HCT116 (cell line): ENCODE measurements around the gene MYEOV. TPM values are rescaled to one million over a fixed set of nuclear protein-coding genes. Genes with fewer than 3 reads are reported as not detected.

Experiments
- ATAC-seq: fragments of 200-7000 bp; cut with Tn5 transposase; 2 replicates; pipeline ENCODE4 v1.9.1; 2020; ENCODE audit warnings: mild to moderate bottlenecking, moderate library complexity
- BruUV-seq: library from RNA; stranded (reverse); fragments of 400-500 nt; replicated peaks from 2 replicates; lab custom pipeline; 2021; lab: Mats Ljungman, UMichigan
- CTCF ChIA-PET: fragments of 300-600 bp; sonication (Branson Sonifier 250); formaldehyde crosslinking; loops from one replicate; lab custom pipeline; 2021; ENCODE audit warnings: antibody characterized with exemption; lab: Charles Lee
- POLR2A ChIA-PET: fragments of 300-600, 350-600 bp; sonication (Branson Sonifier 250); formaldehyde crosslinking; loops from one replicate; lab custom pipeline; 2021; ENCODE audit warnings: antibody characterized with exemption; lab: Charles Lee
- RAD21 ChIA-PET, 2 experiments: fragments of 300-600 bp; sonication (Branson Sonifier 250); formaldehyde crosslinking; loops; one replicate each; lab custom pipeline; 2023; ENCODE audit warnings: low total read pairs in 2 of 2; ENCODE audit not compliant: uncharacterized antibody in 2 of 2, unreplicated experiment in 2 of 2, low non-redundant PET in 1 of 2; lab: Charles Lee
- DNase-seq: peaks from one replicate; pipeline ENCODE4 v3.0.0-alpha.2; 2010; ENCODE audit warnings: low read depth, low spot score
- H2AFZ ChIP-seq: fragments of 200-600 bp; shearing (Covaris generic), sonication (generic); 2 replicates; pipeline ENCODE4 v1.6.1; 2017; ENCODE audit warnings: low read depth, mixed run types, mixed read lengths, antibody characterized with exemption, low read length; ENCODE audit not compliant: poor library complexity, severe bottlenecking
- H3K27ac ChIP-seq: 2 replicates; pipeline ENCODE4 v1.5.1; 2012; ENCODE audit warnings: low read depth, low read length
- H3K27me3 ChIP-seq: fragments of 200-600 bp; sonication (generic); 2 replicates; pipeline ENCODE4 v1.6.1; 2016; ENCODE audit warnings: mixed run types, low read length, mixed read lengths; ENCODE audit not compliant: insufficient read depth
- H3K36me3 ChIP-seq, 2 experiments: fragments of 200-500 bp in 1 of 2; fragments of 200-600 bp in 1 of 2; sonication (Bioruptor generic) in 1 of 2; sonication (generic) in 1 of 2; 2 replicates each; pipeline versions ENCODE4 v1.5.1 to v1.6.1; 2014 to 2016; ENCODE audit warnings: low read length in 2 of 2, inconsistent platforms in 1 of 2, mixed read lengths in 1 of 2, mixed run types in 1 of 2; ENCODE audit not compliant: insufficient read depth in 2 of 2, control insufficient read depth in 1 of 2
- H3K4me1 ChIP-seq, 2 experiments: fragments of 200-600 bp in 1 of 2; sonication (generic) in 1 of 2; 2 replicates each; pipeline versions ENCODE4 v1.5.1 to v1.6.1; 2012 to 2017; ENCODE audit warnings: low read length in 2 of 2, inconsistent platforms in 1 of 2, mild to moderate bottlenecking in 1 of 2, mixed read lengths in 1 of 2, mixed run types in 1 of 2, moderate library complexity in 1 of 2; ENCODE audit not compliant: insufficient read depth in 2 of 2, control insufficient read depth in 1 of 2
- H3K4me2 ChIP-seq: fragments of 200-600 bp; sonication (generic); 2 replicates; pipeline ENCODE4 v1.6.1; 2017; ENCODE audit warnings: mixed run types, low read length, mixed read lengths
- H3K4me3 ChIP-seq, 2 experiments: fragments of 200-600 bp in 1 of 2; sonication (generic) in 1 of 2; replicated peaks in 1 of 2; 2 replicates each; pipeline ENCODE4 v1.5.1; 2011 to 2016; ENCODE audit warnings: low read length in 2 of 2, control low read depth in 1 of 2, low read depth in 1 of 2, mild to moderate bottlenecking in 1 of 2, mixed read lengths in 1 of 2, mixed run types in 1 of 2
- H3K79me2 ChIP-seq: fragments of 200-600 bp; sonication (generic); 2 replicates; pipeline ENCODE4 v1.6.1; 2017; ENCODE audit warnings: mild to moderate bottlenecking, mixed run types, low read length, moderate library complexity, mixed read lengths; ENCODE audit not compliant: insufficient read depth
- H3K9ac ChIP-seq: fragments of 200-600 bp; sonication (generic); 2 replicates; pipeline ENCODE4 v1.6.1; 2016; ENCODE audit warnings: low read length, mixed read lengths
- H3K9me2 ChIP-seq: fragments of 200-600 bp; sonication (generic), shearing (Covaris generic); 2 replicates; pipeline ENCODE4 v1.6.1; 2017; ENCODE audit warnings: mixed run types, mild to moderate bottlenecking, moderate library complexity; ENCODE audit not compliant: insufficient read depth
- H3K9me3 ChIP-seq, 2 experiments: fragments of 200-500 bp in 1 of 2; fragments of 200-600 bp in 1 of 2; sonication (Bioruptor generic) in 1 of 2; sonication (generic) in 1 of 2; 2 replicates each; pipeline ENCODE4 v1.6.1; 2014 to 2017; ENCODE audit warnings: low read length in 2 of 2, mixed read lengths in 2 of 2, inconsistent platforms in 1 of 2, low read depth in 1 of 2, mild to moderate bottlenecking in 1 of 2, mixed run types in 1 of 2, moderate library complexity in 1 of 2; ENCODE audit not compliant: control insufficient read depth in 1 of 2, insufficient read depth in 1 of 2
- H4K20me1 ChIP-seq: fragments of 200-600 bp; sonication (generic), shearing (Covaris generic); 2 replicates; pipeline ENCODE4 v1.6.1; 2017; ENCODE audit warnings: mixed run types, mild to moderate bottlenecking, moderate library complexity; ENCODE audit not compliant: insufficient read depth
- ATF3 ChIP-seq: IDR thresholded peaks from 2 replicates; pipeline ENCODE4 v1.6.1; 2012
- CBX3 ChIP-seq: IDR thresholded peaks from 2 replicates; pipeline ENCODE4 v1.6.1; 2012; ENCODE audit warnings: low read depth
- CTCF ChIP-seq, 3 experiments: fragments of 200-600 bp in 1 of 3; sonication (generic) in 1 of 3; IDR thresholded peaks in 2 of 3; conservative IDR thresholded peaks in 1 of 3; 2 replicates each; pipeline ENCODE4 v1.5.1; 2012 to 2017; ENCODE audit warnings: low read depth in 2 of 3, low read length in 2 of 3, antibody characterized with exemption in 1 of 3, borderline replicate concordance in 1 of 3, control low read depth in 1 of 3, mild to moderate bottlenecking in 1 of 3, mixed read lengths in 1 of 3, mixed run types in 1 of 3, moderate library complexity in 1 of 3; ENCODE audit not compliant: insufficient read depth in 1 of 3
- EGR1 ChIP-seq: IDR thresholded peaks from 2 replicates; pipeline ENCODE4 v1.6.1; 2012; ENCODE audit warnings: low read depth
- ELF1 ChIP-seq: IDR thresholded peaks from 2 replicates; pipeline ENCODE4 v1.6.1; 2012; ENCODE audit warnings: low read depth, borderline replicate concordance
- EZH2phosphoT487 ChIP-seq: fragments of 200-600 bp; IDR thresholded peaks from 2 replicates; pipeline ENCODE4 v1.6.1; 2018; ENCODE audit warnings: antibody characterized with exemption, borderline replicate concordance
- JUND ChIP-seq: IDR thresholded peaks from 2 replicates; pipeline ENCODE4 v1.6.1; 2012
- MAX ChIP-seq: IDR thresholded peaks from 2 replicates; pipeline ENCODE4 v1.6.1; 2012
- POLR2A ChIP-seq: IDR thresholded peaks from 2 replicates; pipeline ENCODE4 v1.7.0; 2011; ENCODE audit warnings: borderline replicate concordance; ENCODE audit not compliant: insufficient read depth, insufficient read length; ENCODE audit errors: extremely low read depth
- POLR2AphosphoS5 ChIP-seq: IDR thresholded peaks from 2 replicates; pipeline ENCODE4 v1.6.1; 2011; ENCODE audit warnings: mild to moderate bottlenecking, low read depth, low read length, moderate library complexity
- RAD21 ChIP-seq: IDR thresholded peaks from 2 replicates; pipeline ENCODE4 v1.6.1; 2012; ENCODE audit warnings: low read depth, mild to moderate bottlenecking
- REST ChIP-seq: IDR thresholded peaks from 2 replicates; pipeline ENCODE4 v1.6.1; 2012; ENCODE audit warnings: low read depth
- SP1 ChIP-seq: IDR thresholded peaks from 2 replicates; pipeline ENCODE4 v1.6.1; 2012; ENCODE audit warnings: low read depth
- SRF ChIP-seq: IDR thresholded peaks from 2 replicates; pipeline ENCODE4 v1.6.1; 2012; ENCODE audit warnings: low read depth
- YY1 ChIP-seq: IDR thresholded peaks from 2 replicates; pipeline ENCODE4 v1.6.1; 2011; ENCODE audit warnings: low read length, low read depth, moderate library complexity, mild to moderate bottlenecking; ENCODE audit not compliant: insufficient replicate concordance; ENCODE audit errors: extremely low read depth
- ZBTB33 ChIP-seq: IDR thresholded peaks from 2 replicates; pipeline ENCODE4 v1.6.1; 2011; ENCODE audit warnings: mild to moderate bottlenecking, low read length, moderate library complexity; ENCODE audit not compliant: insufficient replicate concordance; ENCODE audit errors: extremely low read depth
- ZFX ChIP-seq: fragments of 450-650 bp; IDR thresholded peaks from 2 replicates; pipeline ENCODE4 v1.6.1; 2017
- ZNF274 ChIP-seq: fragments of 200-500 bp; sonication (Bioruptor generic); IDR thresholded peaks from 2 replicates; pipeline ENCODE4 v1.6.1; 2014; ENCODE audit warnings: mild to moderate bottlenecking, low read depth, low read length, inconsistent platforms
- intact Hi-C: fragments of 100-400 bp; cut with micrococcal nuclease; formaldehyde crosslinking; loops from 2 replicates; pipeline ENCODE4 v1.10.0; 2022
- total RNA-seq: library from RNA; stranded (reverse); gene quantifications from one replicate; pipeline ENCODE4 v1.2.1, GENCODE V29; 2021; ENCODE audit not compliant: unreplicated experiment

Gene MYEOV
- total RNA-seq, 1 experiment from 2014 or later, result 135 TPM

- Histone ChIP-seq H3K4me1 (peaks cover 0 to 6% of the 10 kb centered on the region in 2 experiments; a peak in 1 of 4 replicates), H4K20me1 (no peaks in the 10 kb centered on the region), H3K79me2 (no peaks in the 10 kb centered on the region), H3K9me2 (no peaks in the 10 kb centered on the region), H3K36me3 (no peaks in the 10 kb centered on the region), H3K9ac (no peak overlapping the region), H2AFZ (no peak overlapping the region), H3K27me3 (no peaks in the 10 kb centered on the region), H3K4me3 (no peak overlapping the region), H3K27ac (no peak overlapping the region), H3K9me3 (no peaks in the 10 kb centered on the region), H3K4me2 (no peak overlapping the region)
- BruUV-seq, result no TSS peak
- ATAC-seq (no peak), DNase-seq (no peak)
- RAD21 ChIA-PET, result no interaction called here
- CTCF ChIA-PET, result no interaction called here
- intact Hi-C loops, result no loop called here
- TF ChIP-seq SP1, result no peak
- TF ChIP-seq ZBTB33, result no peak
- TF ChIP-seq ATF3, result no peak
- no peak for TF ChIP-seq POLR2AphosphoS5
- no peak for TF ChIP-seq ZNF274
- no peak for TF ChIP-seq EGR1
- TF ChIP-seq REST, result no peak
- no peak for TF ChIP-seq CBX3
- TF ChIP-seq ELF1, result no peak
- TF ChIP-seq MAX, result no peak
- TF ChIP-seq EZH2phosphoT487, result no peak
- no peak for TF ChIP-seq RAD21
- TF ChIP-seq POLR2A, result no peak
- TF ChIP-seq YY1, result no peak
- TF ChIP-seq ZFX, result no peak
- no peak for TF ChIP-seq SRF
- no peak for TF ChIP-seq JUND
- TF ChIP-seq CTCF (IDR thresholded peaks at IDR 0.05 in 2 of 3, conservative IDR thresholded peaks at IDR 0.05 in 1 of 3; ENCODE audit: borderline replicate concordance in 1 of 3, insufficient read depth in 1 of 3, low read depth in 2 of 3, low read length in 2 of 3), result no peak
- POLR2A ChIA-PET, result no interaction called here
Observed at GRCh38 chr11:69245491-69246345, 48.2 kb upstream of the MYEOV start.
